ENCODE measurements around the gene FOXP1.

The FOXP1 gene

GRCh38 chr3:71586810-71587242 lies 3.3 kb upstream of the FOXP1 start:
- in situ Hi-C loops (cut with HindIII; ENCODE audit: low pct_ligation_motif_present, low sequenced_read_pairs): no loop called here
- Histone ChIP-seq H3K4me3 (ENCODE audit: low read depth, low read length) (no peak overlapping the region), H3K27ac (no peak overlapping the region), H3K27me3 (replicated peaks) (no peaks in the 10 kb centered on the region), H3K36me3 (replicated peaks) (no peaks in the 10 kb centered on the region)
- DNase-seq: no peak
- no peak for TF ChIP-seq CTCF (IDR thresholded peaks at IDR 0.05; ENCODE audit: low read depth, low read length, missing control alignments)

- in situ Hi-C loops (cut with HindIII; ENCODE audit: low pct_ligation_motif_present, low sequenced_read_pairs): no loop called here
- DNase-seq: no peak
Observed at GRCh38 chr3:71585887-71586809, 2.6 kb upstream of the FOXP1 start.

GRCh38 chr3:71585131-71585530 lies 1.6 kb upstream of the FOXP1 start:
- Histone ChIP-seq H3K4me3 (ENCODE audit: low read depth, low read length) (peak overlapping the region; percentile 95), H3K27ac (peak overlapping the region; percentile 72), H3K36me3 (replicated peaks) (no peaks in the 10 kb centered on the region), H3K27me3 (replicated peaks) (no peaks in the 10 kb centered on the region)
- DNase-seq: no peak
- no peak for TF ChIP-seq CTCF (IDR thresholded peaks at IDR 0.05; ENCODE audit: low read depth, low read length, missing control alignments)
- in situ Hi-C loops (cut with HindIII; ENCODE audit: low pct_ligation_motif_present, low sequenced_read_pairs): no loop called here

More at GRCh38 chr3:71585887-71586809, 2.6 kb upstream of the FOXP1 start:
- Histone ChIP-seq H3K4me3 (ENCODE audit: low read depth, low read length) (no peak overlapping the region), H3K27me3 (replicated peaks) (no peaks in the 10 kb centered on the region), H3K27ac (peak overlapping the region; percentile 72), H3K36me3 (replicated peaks) (no peaks in the 10 kb centered on the region)
- TF ChIP-seq CTCF (IDR thresholded peaks at IDR 0.05; ENCODE audit: low read depth, low read length, missing control alignments): peak; percentile 55

GRCh38 chr3:71584394-71585011 lies 975 bp upstream of the FOXP1 start:
- H3K36me3 ChIP-seq (replicated peaks): no peaks in the 10 kb centered on the region
- H3K4me3 ChIP-seq (ENCODE audit: low read depth, low read length): peak overlapping the region; percentile 95
- H3K27me3 ChIP-seq (replicated peaks): no peaks in the 10 kb centered on the region
- H3K27ac ChIP-seq: peak overlapping the region; percentile 72
- TF ChIP-seq CTCF (IDR thresholded peaks at IDR 0.05; ENCODE audit: low read depth, low read length, missing control alignments): no peak
- DNase-seq: peak; percentile 73
- in situ Hi-C loops (cut with HindIII; ENCODE audit: low pct_ligation_motif_present, low sequenced_read_pairs): no loop called here

- DNase-seq: peak; percentile 60
- Histone ChIP-seq H3K27me3 (replicated peaks) (no peaks in the 10 kb centered on the region), H3K4me3 (ENCODE audit: low read depth, low read length) (peak overlapping the region; percentile 95), H3K27ac (peak overlapping the region; percentile 88), H3K36me3 (replicated peaks) (no peaks in the 10 kb centered on the region)
- no peak for TF ChIP-seq CTCF (IDR thresholded peaks at IDR 0.05; ENCODE audit: low read depth, low read length, missing control alignments)
- in situ Hi-C loops (cut with HindIII; ENCODE audit: low pct_ligation_motif_present, low sequenced_read_pairs): no loop called here
Observed at GRCh38 chr3:71582612-71583565, 639 bp downstream of the FOXP1 start.
